Endothelial cell (in vitro differentiated cells): ENCODE data around the gene PLSCR2. TPM values are rescaled to one million over a fixed set of nuclear protein-coding genes. Genes with fewer than 3 reads are reported as not detected.

Experiments
- DNase-seq: peaks from one replicate; pipeline ENCODE4 v3.0.0; 2021; ENCODE audit warnings: low spot score
- H3K27ac Mint-ChIP-seq: one replicate; pipeline ENCODE4 v1.8.0; 2021; ENCODE audit warnings: mixed read lengths, inconsistent platforms; ENCODE audit not compliant: unreplicated experiment
- H3K27me3 Mint-ChIP-seq: one replicate; pipeline ENCODE4 v1.8.0; 2021; ENCODE audit warnings: mild to moderate bottlenecking, moderate library complexity, mixed read lengths, inconsistent platforms; ENCODE audit not compliant: unreplicated experiment
- H3K36me3 Mint-ChIP-seq: one replicate; pipeline ENCODE4 v1.8.0; 2021; ENCODE audit warnings: mild to moderate bottlenecking, low read depth, mixed read lengths, inconsistent platforms; ENCODE audit not compliant: unreplicated experiment
- H3K4me1 Mint-ChIP-seq: one replicate; pipeline ENCODE4 v1.8.0; 2021; ENCODE audit warnings: mild to moderate bottlenecking, mixed read lengths, inconsistent platforms; ENCODE audit not compliant: unreplicated experiment
- H3K4me3 Mint-ChIP-seq: one replicate; pipeline ENCODE4 v1.8.0; 2021; ENCODE audit warnings: mild to moderate bottlenecking, mixed read lengths, inconsistent platforms; ENCODE audit not compliant: unreplicated experiment
- H3K9me3 Mint-ChIP-seq: one replicate; pipeline ENCODE4 v1.8.0; 2021; ENCODE audit warnings: mixed read lengths, inconsistent platforms; ENCODE audit not compliant: unreplicated experiment
- total RNA-seq: library from RNA; stranded (reverse); fragmentation: NEBNext Ultra II Directional; extraction: Animal tissue kit (Norgen Biotek cat#: 25700); gene quantifications from one replicate; pipeline ENCODE4 v1.2.1, GENCODE V29; 2021; ENCODE audit not compliant: unreplicated experiment
- TF ChIP-seq, protein P1 (sequence below): fragments of 200-600 bp; sonication (generic); IDR thresholded peaks from one replicate; pipeline ENCODE4 v1.5.0; 2021; ENCODE audit warnings: antibody characterized with exemption; ENCODE audit not compliant: unreplicated experiment

PLSCR2 gene
- total RNA-seq, 1 donor from 2014 or later, result not detected

DNA sequence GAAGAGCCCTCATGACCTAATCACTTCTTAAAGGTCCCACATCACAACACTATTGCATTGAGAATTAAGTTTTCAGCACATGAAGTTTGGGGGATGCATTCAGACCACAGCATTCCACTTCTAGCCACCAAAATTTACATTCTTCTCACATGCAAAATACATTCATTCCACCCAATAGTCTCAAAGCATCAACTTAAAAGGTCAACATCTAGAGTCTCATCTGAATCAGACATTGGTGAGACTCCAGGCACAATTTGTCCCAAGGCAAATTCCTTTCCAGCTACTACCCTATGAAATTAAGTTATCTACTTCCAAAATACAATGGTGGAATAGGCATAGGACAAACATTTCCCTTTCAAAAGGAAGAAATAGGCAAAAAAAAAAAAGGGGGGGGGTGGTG, 64.9 kb downstream of the PLSCR2 start:
- no peak overlapping the region for H3K4me3 Mint-ChIP-seq
- DNase-seq, result no peak
- peaks cover 4% of the 10 kb centered on the region for H3K9me3 Mint-ChIP-seq
- peaks cover 6% of the 10 kb centered on the region for H3K27me3 Mint-ChIP-seq
- TF ChIP-seq, protein P1, sequence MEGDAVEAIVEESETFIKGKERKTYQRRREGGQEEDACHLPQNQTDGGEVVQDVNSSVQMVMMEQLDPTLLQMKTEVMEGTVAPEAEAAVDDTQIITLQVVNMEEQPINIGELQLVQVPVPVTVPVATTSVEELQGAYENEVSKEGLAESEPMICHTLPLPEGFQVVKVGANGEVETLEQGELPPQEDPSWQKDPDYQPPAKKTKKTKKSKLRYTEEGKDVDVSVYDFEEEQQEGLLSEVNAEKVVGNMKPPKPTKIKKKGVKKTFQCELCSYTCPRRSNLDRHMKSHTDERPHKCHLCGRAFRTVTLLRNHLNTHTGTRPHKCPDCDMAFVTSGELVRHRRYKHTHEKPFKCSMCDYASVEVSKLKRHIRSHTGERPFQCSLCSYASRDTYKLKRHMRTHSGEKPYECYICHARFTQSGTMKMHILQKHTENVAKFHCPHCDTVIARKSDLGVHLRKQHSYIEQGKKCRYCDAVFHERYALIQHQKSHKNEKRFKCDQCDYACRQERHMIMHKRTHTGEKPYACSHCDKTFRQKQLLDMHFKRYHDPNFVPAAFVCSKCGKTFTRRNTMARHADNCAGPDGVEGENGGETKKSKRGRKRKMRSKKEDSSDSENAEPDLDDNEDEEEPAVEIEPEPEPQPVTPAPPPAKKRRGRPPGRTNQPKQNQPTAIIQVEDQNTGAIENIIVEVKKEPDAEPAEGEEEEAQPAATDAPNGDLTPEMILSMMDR, result no peak
- H3K36me3 Mint-ChIP-seq, result no peaks in the 10 kb centered on the region
- no peak overlapping the region for H3K27ac Mint-ChIP-seq
- H3K4me1 Mint-ChIP-seq, result peaks cover 4% of the 10 kb centered on the region

DNA sequence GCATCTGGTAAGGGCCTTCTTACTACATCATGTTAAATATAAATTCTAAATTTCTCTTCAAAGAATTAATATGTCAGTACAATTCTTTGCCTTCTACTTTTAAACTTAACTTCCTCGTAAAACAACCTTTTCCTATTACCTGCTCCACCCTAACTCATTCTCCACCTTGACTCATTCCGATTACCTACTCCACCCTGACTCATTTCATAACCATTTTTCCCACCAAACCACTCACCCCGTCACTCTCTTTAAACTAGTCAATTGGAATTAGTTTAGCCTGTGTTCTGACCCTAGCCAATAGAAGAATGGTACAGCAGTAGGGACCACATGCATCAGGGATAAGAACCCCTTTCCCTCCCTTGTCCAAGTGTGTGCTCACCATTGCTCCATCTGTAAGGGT, 65.6 kb downstream of the PLSCR2 start:
- TF ChIP-seq, protein P1, result no peak
- H3K9me3 Mint-ChIP-seq, result peaks cover 4% of the 10 kb centered on the region
- no peaks in the 10 kb centered on the region for H3K36me3 Mint-ChIP-seq
- no peak overlapping the region for H3K4me3 Mint-ChIP-seq
- no peak overlapping the region for H3K27ac Mint-ChIP-seq
- no peak for DNase-seq
- H3K4me1 Mint-ChIP-seq, result peaks cover 4% of the 10 kb centered on the region
- peaks cover 2% of the 10 kb centered on the region for H3K27me3 Mint-ChIP-seq

DNA sequence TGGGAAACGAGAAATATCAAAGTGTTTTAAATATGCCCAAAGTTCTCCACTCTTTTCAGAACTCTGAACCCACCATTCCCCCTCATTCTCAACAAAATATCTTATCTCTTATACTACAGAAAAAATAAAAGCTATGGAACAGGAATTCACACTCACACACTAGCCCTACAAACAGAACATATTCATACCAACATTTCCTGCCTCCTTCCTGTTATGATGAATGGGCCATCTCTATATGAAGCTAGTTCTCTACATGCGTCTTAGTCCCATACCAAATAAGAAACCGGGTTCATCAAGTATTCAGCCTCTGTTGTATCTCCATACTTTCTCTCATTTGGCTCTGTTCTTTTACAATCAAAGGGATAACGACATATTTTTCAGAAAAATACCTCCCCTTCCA, 72.6 kb downstream of the PLSCR2 start:
- no peak for DNase-seq
- no peak overlapping the region for H3K27ac Mint-ChIP-seq
- no peaks in the 10 kb centered on the region for H3K9me3 Mint-ChIP-seq
- H3K36me3 Mint-ChIP-seq, result no peaks in the 10 kb centered on the region
- H3K27me3 Mint-ChIP-seq, result no peaks in the 10 kb centered on the region
- TF ChIP-seq, protein P1, result no peak
- peaks cover 10% of the 10 kb centered on the region for H3K4me1 Mint-ChIP-seq
- H3K4me3 Mint-ChIP-seq, result no peak overlapping the region

DNA sequence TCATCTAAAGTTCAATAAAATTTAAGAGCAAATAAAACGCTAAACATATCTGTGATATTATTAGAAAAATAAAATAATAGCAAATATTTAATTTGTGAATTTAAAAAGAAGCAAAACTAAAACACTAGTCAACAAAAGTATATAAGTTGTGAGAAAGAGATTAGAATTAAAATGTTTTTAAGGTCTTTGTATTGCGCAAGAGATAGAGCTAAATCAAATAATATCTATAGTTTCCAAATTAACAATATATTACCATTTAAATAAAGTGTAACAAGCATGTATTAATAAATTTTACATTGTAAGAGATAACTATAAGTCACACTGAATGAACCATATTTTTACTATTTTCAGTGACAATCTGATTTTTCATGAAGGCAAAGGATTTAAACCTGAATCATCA, 74.2 kb downstream of the PLSCR2 start:
- Mint-ChIP-seq H3K4me3 (no peak overlapping the region), H3K27me3 (no peaks in the 10 kb centered on the region), H3K4me1 (peaks cover 10% of the 10 kb centered on the region), H3K36me3 (no peaks in the 10 kb centered on the region), H3K9me3 (no peaks in the 10 kb centered on the region), H3K27ac (no peak overlapping the region)
- TF ChIP-seq, protein P1, result no peak
- no peak for DNase-seq

DNA sequence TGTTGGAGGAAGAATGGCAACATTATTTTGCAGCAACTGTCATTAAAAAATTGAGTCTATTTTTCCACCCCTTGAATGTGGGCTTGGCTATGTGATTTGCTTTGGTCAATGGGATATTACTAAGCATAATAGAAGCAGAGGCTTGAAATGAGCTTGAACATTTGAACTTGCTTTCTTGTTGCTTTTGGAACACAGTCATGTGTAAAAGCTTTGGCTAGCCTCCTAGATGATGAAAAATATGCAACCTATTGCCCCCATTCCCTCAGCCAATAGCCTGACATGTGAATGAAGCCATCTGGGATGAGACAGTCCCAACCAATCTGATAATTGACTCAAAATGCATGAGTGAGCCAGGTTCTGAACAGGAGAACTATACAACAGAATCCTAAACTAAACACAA, 78.4 kb downstream of the PLSCR2 start:
- TF ChIP-seq, protein P1, result no peak
- H3K4me1 Mint-ChIP-seq, result no peaks in the 10 kb centered on the region
- no peak overlapping the region for H3K27ac Mint-ChIP-seq
- H3K9me3 Mint-ChIP-seq, result no peaks in the 10 kb centered on the region
- DNase-seq, result no peak
- H3K36me3 Mint-ChIP-seq, result no peaks in the 10 kb centered on the region
- H3K27me3 Mint-ChIP-seq, result no peaks in the 10 kb centered on the region
- no peak overlapping the region for H3K4me3 Mint-ChIP-seq
